Suprapubic skin (tissue), 4 donors: ENCODE measurements around the gene PNO1. TPM values are rescaled to one million over a fixed set of nuclear protein-coding genes. Genes with fewer than 3 reads are reported as not detected.

Experiments
- DNase-seq, 2 donors: peaks; one replicate each; pipeline ENCODE4 v3.0.0-alpha.2; 2019; ENCODE audit warnings: low spot score in 2 of 2
- H3K27ac ChIP-seq: fragments of 200-600 bp; sonication (generic); one replicate; pipeline ENCODE4 v1.5.1; 2019
- H3K27me3 ChIP-seq: fragments of 200-600 bp; sonication (generic); one replicate; pipeline ENCODE4 v1.5.1; 2019
- H3K36me3 ChIP-seq: fragments of 200-600 bp; sonication (generic); one replicate; pipeline ENCODE4 v1.5.1; 2019
- H3K4me1 ChIP-seq: fragments of 200-600 bp; sonication (generic); one replicate; pipeline ENCODE4 v1.5.1; 2019
- H3K4me3 ChIP-seq: fragments of 200-600 bp; sonication (generic); one replicate; pipeline ENCODE4 v1.5.1; 2019; ENCODE audit warnings: mild to moderate bottlenecking
- H3K9me3 ChIP-seq: fragments of 200-600 bp; sonication (generic); one replicate; pipeline ENCODE4 v1.5.1; 2019
- CTCF ChIP-seq, 2 donors: fragments of 200-600 bp in 1 of 2; fragments of 450-650 bp in 1 of 2; sonication (generic) in 1 of 2; IDR thresholded peaks; one replicate each; pipeline ENCODE4 v1.5.1; 2016 to 2019; ENCODE audit warnings: antibody characterized with exemption in 2 of 2, mild to moderate bottlenecking in 1 of 2, moderate library complexity in 1 of 2
- EP300 ChIP-seq: sonication (generic); formaldehyde crosslinking; IDR thresholded peaks from one replicate; pipeline ENCODE4 v1.6.1; 2017; ENCODE audit warnings: antibody characterized with exemption
- POLR2A ChIP-seq, 2 donors: fragments of 450-650 bp; IDR thresholded peaks; one replicate each; pipeline ENCODE4 v1.6.1; 2017; ENCODE audit warnings: antibody characterized with exemption in 2 of 2, mild to moderate bottlenecking in 2 of 2, moderate library complexity in 2 of 2
- POLR2AphosphoS5 ChIP-seq, 3 donors: sonication (generic); formaldehyde crosslinking; IDR thresholded peaks; one replicate each; pipeline ENCODE4 v1.6.1; 2017; ENCODE audit warnings: antibody characterized with exemption in 3 of 3
- WGBS: methylation state at CpG from one replicate; pipeline ENCODE4 v1.1.5; 2018; 5-methylcytosine and 5-hydroxymethylcytosine counted together
- total RNA-seq, 4 donors: library from RNA; depleted of rRNA; stranded (reverse); fragments of >200 nt; gene quantifications; one replicate each; pipeline ENCODE4 v1.1.0, GENCODE V29; 2016

The PNO1 gene
- total RNA-seq, 4 donors from 2014 or later = 8.4 to 20.2 (median 15.5) TPM

- Histone ChIP-seq H3K27ac (no peak overlapping the region), H3K4me1 (peaks cover 9% of the 10 kb centered on the region), H3K4me3 (no peak overlapping the region), H3K9me3 (no peaks in the 10 kb centered on the region), H3K36me3 (peaks cover 17% of the 10 kb centered on the region), H3K27me3 (no peaks in the 10 kb centered on the region)
- TF ChIP-seq POLR2A (IDR thresholded peaks at IDR 0.05) = no peak
- TF ChIP-seq CTCF (IDR thresholded peaks at IDR 0.05) = peak in 1 of 2 donors; percentile 41
- 49% methylated on average over 5 of the region's 5 CpGs for WGBS
- DNase-seq = no peak
Observed at GRCh38 chr2:68185541-68186164, 28.0 kb downstream of the PNO1 start.

GRCh38 chr2:68187329-68187728 lies 29.6 kb downstream of the PNO1 start:
- DNase-seq = no peak
- no peak overlapping the region for H3K4me3 ChIP-seq
- peaks cover 24% of the 10 kb centered on the region for H3K4me1 ChIP-seq
- no peak for TF ChIP-seq EP300
- no peak for TF ChIP-seq POLR2AphosphoS5 (IDR thresholded peaks at IDR 0.05)
- TF ChIP-seq CTCF (IDR thresholded peaks at IDR 0.05) = no peak
- no peak for TF ChIP-seq POLR2A (IDR thresholded peaks at IDR 0.05)
- H3K27ac ChIP-seq = no peak overlapping the region
- WGBS = 50% methylated on average over 1 of the region's 1 CpG
- H3K27me3 ChIP-seq = no peaks in the 10 kb centered on the region
- H3K36me3 ChIP-seq = peaks cover 12% of the 10 kb centered on the region
- H3K9me3 ChIP-seq = no peaks in the 10 kb centered on the region

- DNase-seq = no peak
- H3K4me1 ChIP-seq = peaks cover 35% of the 10 kb centered on the region
- H3K27me3 ChIP-seq = no peaks in the 10 kb centered on the region
- 76% methylated on average over 5 of the region's 5 CpGs for whole genome bisulfite sequencing
- H3K36me3 ChIP-seq = peaks cover 10% of the 10 kb centered on the region
- H3K4me3 ChIP-seq = no peak overlapping the region
- H3K9me3 ChIP-seq = no peaks in the 10 kb centered on the region
- H3K27ac ChIP-seq = no peak overlapping the region
- TF ChIP-seq EP300 (no peak), CTCF (IDR thresholded peaks at IDR 0.05) (no peak), POLR2A (IDR thresholded peaks at IDR 0.05) (no peak), POLR2AphosphoS5 (IDR thresholded peaks at IDR 0.05) (no peak)
Observed at GRCh38 chr2:68188831-68189230, 31.1 kb downstream of the PNO1 start.

- peaks cover 39% of the 10 kb centered on the region for H3K4me1 ChIP-seq
- H3K27ac ChIP-seq = no peak overlapping the region
- WGBS = 92% methylated on average over 15 of the region's 15 CpGs
- no peaks in the 10 kb centered on the region for H3K27me3 ChIP-seq
- TF ChIP-seq POLR2A (IDR thresholded peaks at IDR 0.05) (no peak), POLR2AphosphoS5 (IDR thresholded peaks at IDR 0.05) (no peak), CTCF (IDR thresholded peaks at IDR 0.05) (no peak), EP300 (no peak)
- no peak for DNase-seq
- no peaks in the 10 kb centered on the region for H3K36me3 ChIP-seq
- no peak overlapping the region for H3K4me3 ChIP-seq
- H3K9me3 ChIP-seq = no peaks in the 10 kb centered on the region
Observed at GRCh38 chr2:68189991-68190784, 32.5 kb downstream of the PNO1 start.

- no peaks in the 10 kb centered on the region for H3K27me3 ChIP-seq
- H3K4me3 ChIP-seq = no peak overlapping the region
- no peaks in the 10 kb centered on the region for H3K36me3 ChIP-seq
- H3K9me3 ChIP-seq = no peaks in the 10 kb centered on the region
- DNase-seq = no peak
- H3K27ac ChIP-seq = no peak overlapping the region
- WGBS = 42% methylated on average over 3 of the region's 3 CpGs
- no peak for TF ChIP-seq EP300
- peaks cover 48% of the 10 kb centered on the region for H3K4me1 ChIP-seq
Observed at GRCh38 chr2:68190991-68191731, 33.5 kb downstream of the PNO1 start.
